BLaER1 treated with 17β-estradiol and CSF1 and Interleukin-3, amounts not matched to agents 10 nM and 100 nM (cell line): ENCODE data around the gene IL19.

Experiments
- H3K27ac ChIP-seq, 11 experiments: shearing (Covaris generic); formaldehyde crosslinking; 2 replicates each; pipeline ENCODE4 v1.8.1; 2022
- H3K27me3 ChIP-seq, 11 experiments: shearing (Covaris generic); formaldehyde crosslinking; 2 replicates each; pipeline ENCODE4 v1.8.1; 2022
- H3K36me3 ChIP-seq, 11 experiments: shearing (Covaris generic); formaldehyde crosslinking; 2 replicates each; pipeline ENCODE4 v1.8.1; 2022
- H3K4me1 ChIP-seq, 10 experiments: shearing (Covaris generic); formaldehyde crosslinking; 2 replicates each; pipeline ENCODE4 v1.8.1; 2022
- H3K4me2 ChIP-seq, 11 experiments: shearing (Covaris generic); formaldehyde crosslinking; 2 replicates each; pipeline ENCODE4 v1.8.1; 2022
- H3K4me3 ChIP-seq, 10 experiments: shearing (Covaris generic); formaldehyde crosslinking; 2 replicates each; pipeline ENCODE4 v1.8.1; 2022
- H3K9ac ChIP-seq, 11 experiments: shearing (Covaris generic); formaldehyde crosslinking; 2 replicates each; pipeline ENCODE4 v1.8.1; 2022
- H3K9me3 ChIP-seq, 11 experiments: shearing (Covaris generic); formaldehyde crosslinking; replicated peaks in 1 of 11; 2 replicates each; pipeline ENCODE4 v1.8.1; 2022
- H4K20me1 ChIP-seq, 11 experiments: shearing (Covaris generic); formaldehyde crosslinking; 2 replicates each; pipeline ENCODE4 v1.8.1; 2022
- Cebpa-rat ChIP-seq, 11 experiments: shearing (Covaris generic); IDR thresholded peaks; 2 replicates each; pipeline ENCODE4 v1.8.1; 2022

The IL19 gene

DNA sequence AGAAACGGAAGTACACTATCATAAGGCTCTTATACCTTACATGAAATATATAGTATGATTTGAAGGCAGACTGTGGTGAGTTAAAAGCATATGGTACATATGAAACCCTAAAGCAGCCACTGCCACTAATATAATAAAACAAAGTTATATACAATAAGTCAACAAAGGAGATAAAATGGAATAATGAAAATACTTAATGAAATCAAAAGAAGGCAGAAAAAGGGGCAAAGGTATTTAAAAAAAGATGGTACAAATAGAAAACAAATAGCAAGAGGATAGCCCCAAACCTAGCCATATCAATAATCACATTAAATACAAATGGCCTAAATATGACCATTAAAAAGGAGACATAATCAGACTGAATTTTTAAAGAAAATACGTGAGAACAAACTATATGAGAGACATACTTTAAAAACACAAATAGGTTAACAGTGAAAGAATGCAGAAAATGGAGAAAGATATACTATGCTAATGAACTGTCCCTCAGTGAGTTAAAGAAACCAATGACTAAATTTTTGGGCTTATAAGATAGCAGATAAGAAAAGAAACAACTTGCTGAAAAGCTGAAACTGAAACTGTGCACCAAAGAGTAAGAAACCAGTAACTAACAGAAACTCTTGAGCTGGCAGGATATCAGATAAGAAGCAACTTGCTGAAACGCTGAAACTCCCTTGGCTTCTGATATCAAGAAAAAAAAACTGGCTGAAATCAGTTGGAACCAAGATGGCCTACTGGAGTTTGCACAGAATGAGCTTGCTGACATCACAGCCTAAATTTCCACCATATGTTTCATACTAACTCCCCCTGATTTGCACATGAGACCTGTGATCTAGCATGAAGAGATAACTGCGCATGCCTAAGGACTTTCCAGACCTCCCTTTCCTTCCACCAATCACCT is 46.1 kb downstream of the IL19 start:
- no peaks in the 10 kb centered on the region for H4K20me1 ChIP-seq
- H3K4me1 ChIP-seq = peaks cover 33 to 40% (median 37%) of the 10 kb centered on the region in 10 experiments
- no peaks in the 10 kb centered on the region for H3K27me3 ChIP-seq
- no peak overlapping the region for H3K27ac ChIP-seq
- peaks cover 0 to 5% (median 0%) of the 10 kb centered on the region in 11 experiments; a peak in 2 of 22 replicates for H3K36me3 ChIP-seq
- no peak for TF ChIP-seq Cebpa-rat (IDR thresholded peaks at IDR 0.05)
- no peak overlapping the region for H3K9ac ChIP-seq
- peak overlapping the region in 8 of 11 experiments; percentile 1 to 37 (median 16); a peak in 8 of 22 replicates for H3K4me2 ChIP-seq
- H3K9me3 ChIP-seq = peaks cover 16 to 23% (median 18%) of the 10 kb centered on the region in 11 experiments
- H3K4me3 ChIP-seq = no peak overlapping the region

DNA sequence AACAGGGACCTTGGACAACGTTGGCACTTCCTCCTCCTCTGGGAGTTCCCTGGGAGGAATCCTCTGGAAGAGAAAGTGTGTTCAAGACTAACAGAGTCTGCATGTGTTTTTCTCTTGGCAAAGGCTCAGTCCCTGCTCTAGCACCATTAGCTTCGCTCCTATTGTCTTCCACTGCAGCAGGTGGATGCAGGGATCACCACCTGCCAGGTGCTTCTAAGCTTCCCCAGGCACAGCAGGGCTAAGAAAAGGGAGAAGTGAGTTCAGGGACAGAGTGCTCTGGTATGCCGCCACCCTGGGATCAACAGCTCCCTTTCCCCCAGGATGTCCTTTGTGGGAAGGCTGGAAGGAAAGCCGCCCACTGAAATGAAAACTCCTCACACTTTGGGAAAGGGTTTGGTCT is 50.9 kb downstream of the IL19 start:
- no peak overlapping the region for H3K4me2 ChIP-seq
- H3K27me3 ChIP-seq = no peaks in the 10 kb centered on the region
- H3K4me3 ChIP-seq = no peak overlapping the region
- no peaks in the 10 kb centered on the region for H4K20me1 ChIP-seq
- no peak overlapping the region for H3K9ac ChIP-seq
- H3K4me1 ChIP-seq = peaks cover 34 to 43% (median 37%) of the 10 kb centered on the region in 10 experiments
- no peaks in the 10 kb centered on the region for H3K36me3 ChIP-seq
- H3K27ac ChIP-seq = no peak overlapping the region
- TF ChIP-seq Cebpa-rat (IDR thresholded peaks at IDR 0.05) = no peak
- H3K9me3 ChIP-seq = no peaks in the 10 kb centered on the region

DNA sequence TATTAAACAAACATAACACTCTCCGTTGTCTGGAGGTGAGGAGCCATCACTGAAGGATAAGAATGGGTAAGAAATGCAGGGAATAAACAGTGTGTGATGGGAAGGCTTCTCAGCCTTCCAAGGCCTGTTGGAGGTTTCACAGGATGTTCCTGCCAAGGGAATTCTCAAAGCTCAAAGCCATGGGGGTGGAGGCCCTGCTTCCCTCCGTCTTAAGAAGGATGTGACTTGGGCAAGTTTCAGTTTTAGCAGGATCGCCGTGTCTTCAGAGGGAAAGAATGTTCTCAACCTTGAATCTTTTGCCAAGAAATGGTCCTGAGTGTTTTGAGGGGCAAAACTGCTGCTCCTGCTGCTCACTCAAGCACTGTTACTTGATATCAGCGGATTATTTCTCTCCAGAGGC is 53.2 kb downstream of the IL19 start:
- TF ChIP-seq Cebpa-rat (IDR thresholded peaks at IDR 0.05) = no peak
- peaks cover 39 to 52% (median 45%) of the 10 kb centered on the region in 10 experiments for H3K4me1 ChIP-seq
- no peaks in the 10 kb centered on the region for H3K36me3 ChIP-seq
- no peaks in the 10 kb centered on the region for H3K9me3 ChIP-seq
- H3K27me3 ChIP-seq = no peaks in the 10 kb centered on the region
- H3K27ac ChIP-seq = peak overlapping the region in 9 of 11 experiments; percentile 14 to 74 (median 62); a peak in 17 of 22 replicates
- peak overlapping the region in 1 of 10 experiments; percentile 36; a peak in 2 of 20 replicates for H3K4me3 ChIP-seq
- peak overlapping the region in 4 of 11 experiments; percentile 7 to 22 (median 14); a peak in 3 of 22 replicates for H3K9ac ChIP-seq
- peak overlapping the region; percentile 66 to 90 (median 79) for H3K4me2 ChIP-seq
- no peaks in the 10 kb centered on the region for H4K20me1 ChIP-seq

DNA sequence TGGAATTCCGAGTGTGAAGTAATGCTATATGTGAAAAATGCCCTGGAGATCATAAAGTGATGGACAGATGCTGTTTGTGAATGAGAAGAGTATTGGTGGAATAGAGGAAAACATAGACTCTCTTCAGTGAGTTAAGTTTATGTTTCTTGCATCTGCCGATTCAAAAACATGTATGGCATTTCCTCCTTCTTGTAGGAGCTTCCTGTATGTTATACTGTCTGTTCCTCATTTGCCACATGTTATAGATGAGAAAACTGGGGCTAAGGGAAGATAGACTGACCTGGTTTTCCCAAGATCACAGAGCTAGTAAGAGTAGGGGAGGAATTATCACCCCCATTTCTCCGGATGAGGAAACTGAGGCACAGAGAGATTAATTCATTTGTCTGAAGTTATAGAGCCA is 53.8 kb downstream of the IL19 start:
- Histone ChIP-seq H3K36me3 (no peaks in the 10 kb centered on the region), H3K9me3 (no peaks in the 10 kb centered on the region), H3K27me3 (no peaks in the 10 kb centered on the region), H3K27ac (peak overlapping the region in 8 of 11 experiments; percentile 14 to 74 (median 66); a peak in 16 of 22 replicates), H4K20me1 (no peaks in the 10 kb centered on the region), H3K4me2 (peak overlapping the region; percentile 66 to 90 (median 79)), H3K9ac (peak overlapping the region in 3 of 11 experiments; percentile 10 to 22 (median 17); a peak in 3 of 22 replicates), H3K4me1 (peaks cover 45 to 58% (median 51%) of the 10 kb centered on the region in 10 experiments), H3K4me3 (peak overlapping the region in 1 of 10 experiments; percentile 36; a peak in 1 of 20 replicates)
- TF ChIP-seq Cebpa-rat (IDR thresholded peaks at IDR 0.05) = no peak

DNA sequence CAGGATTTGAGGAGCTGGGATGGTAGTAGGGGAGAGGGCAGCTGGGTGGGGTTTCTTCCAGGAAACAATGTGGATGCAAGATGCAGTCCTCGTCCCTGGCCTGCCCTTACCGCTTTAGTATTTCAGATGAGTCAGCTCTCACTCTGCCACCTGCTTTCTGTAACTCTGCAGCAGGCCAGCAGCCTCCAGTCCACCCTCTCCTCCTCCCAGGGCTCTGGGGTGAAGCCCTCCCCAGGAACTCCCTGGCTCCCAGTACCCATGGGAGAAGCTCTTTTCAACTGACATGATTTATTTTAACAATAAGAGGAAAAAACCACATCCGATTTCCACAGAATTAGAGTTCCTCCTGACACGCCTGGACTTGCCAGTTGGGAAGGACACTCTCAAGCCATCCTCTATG is 55.8 kb downstream of the IL19 start:
- H3K36me3 ChIP-seq = no peaks in the 10 kb centered on the region
- no peak for TF ChIP-seq Cebpa-rat (IDR thresholded peaks at IDR 0.05)
- H3K4me1 ChIP-seq = peaks cover 53 to 73% (median 68%) of the 10 kb centered on the region in 10 experiments
- no peaks in the 10 kb centered on the region for H3K27me3 ChIP-seq
- H3K9ac ChIP-seq = no peak overlapping the region
- H3K4me2 ChIP-seq = peak overlapping the region; percentile 18 to 74 (median 48); a peak in 20 of 22 replicates
- no peaks in the 10 kb centered on the region for H3K9me3 ChIP-seq
- no peak overlapping the region for H3K4me3 ChIP-seq
- H3K27ac ChIP-seq = peak overlapping the region in 1 of 11 experiments; percentile 14; a peak in 1 of 22 replicates
- no peaks in the 10 kb centered on the region for H4K20me1 ChIP-seq

DNA sequence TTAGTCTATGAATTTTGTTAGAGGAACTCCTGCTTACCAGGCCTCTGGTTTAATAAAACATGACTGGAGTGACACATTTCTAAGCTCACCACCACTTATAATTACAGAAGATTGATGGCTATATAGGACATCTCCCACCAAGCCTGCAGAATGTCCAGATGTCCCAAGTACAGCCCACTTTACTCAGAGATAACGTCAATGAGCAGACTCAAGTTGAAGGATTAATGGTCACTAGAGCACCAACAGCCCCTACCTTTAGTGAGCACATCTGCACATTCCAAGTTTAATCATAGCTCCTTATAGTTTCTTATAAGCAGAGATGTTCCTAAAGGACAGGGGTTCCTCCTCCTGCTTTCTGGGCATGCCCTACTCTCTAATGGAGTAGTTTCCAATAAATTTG is 57.5 kb downstream of the IL19 start:
- no peaks in the 10 kb centered on the region for H3K9me3 ChIP-seq
- no peaks in the 10 kb centered on the region for H3K36me3 ChIP-seq
- H3K9ac ChIP-seq = no peak overlapping the region
- no peak overlapping the region for H3K4me3 ChIP-seq
- H3K4me1 ChIP-seq = peaks cover 70 to 89% (median 84%) of the 10 kb centered on the region in 10 experiments
- H3K27ac ChIP-seq = no peak overlapping the region
- H4K20me1 ChIP-seq = peaks cover 0 to 3% (median 0%) of the 10 kb centered on the region in 11 experiments; a peak in 1 of 22 replicates
- H3K27me3 ChIP-seq = no peaks in the 10 kb centered on the region
- TF ChIP-seq Cebpa-rat (IDR thresholded peaks at IDR 0.05) = no peak
- H3K4me2 ChIP-seq = peak overlapping the region in 9 of 11 experiments; percentile 1 to 85 (median 76); a peak in 10 of 22 replicates

DNA sequence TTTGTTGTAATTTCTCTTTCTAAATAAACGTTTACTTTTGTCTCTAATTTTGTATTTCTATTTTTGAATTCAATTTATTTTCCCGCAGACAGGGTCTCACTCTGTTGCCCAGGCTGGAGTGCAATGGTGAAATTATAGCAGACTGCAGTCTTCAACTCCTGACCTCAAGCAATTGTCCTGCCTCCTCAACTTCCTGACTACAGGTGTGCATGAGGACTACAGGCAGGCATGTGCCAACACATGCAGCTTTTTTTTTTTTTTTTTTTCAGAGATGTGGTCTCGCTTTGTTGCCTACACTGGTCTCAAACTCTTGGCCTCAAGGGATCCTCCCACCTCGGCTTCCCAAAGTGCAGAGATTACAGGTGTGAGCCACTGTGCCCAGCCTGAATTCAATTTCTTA is 58.2 kb downstream of the IL19 start:
- Histone ChIP-seq H4K20me1 (peaks cover 0 to 3% (median 0%) of the 10 kb centered on the region in 11 experiments; a peak in 1 of 22 replicates), H3K36me3 (no peaks in the 10 kb centered on the region), H3K9me3 (no peaks in the 10 kb centered on the region), H3K9ac (no peak overlapping the region), H3K4me2 (peak overlapping the region; percentile 49 to 92 (median 77)), H3K27me3 (no peaks in the 10 kb centered on the region), H3K4me3 (no peak overlapping the region), H3K27ac (peak overlapping the region in 2 of 11 experiments; percentile 57 to 61; a peak in 3 of 22 replicates), H3K4me1 (peaks cover 71 to 91% (median 89%) of the 10 kb centered on the region in 10 experiments)
- TF ChIP-seq Cebpa-rat (IDR thresholded peaks at IDR 0.05) = no peak

DNA sequence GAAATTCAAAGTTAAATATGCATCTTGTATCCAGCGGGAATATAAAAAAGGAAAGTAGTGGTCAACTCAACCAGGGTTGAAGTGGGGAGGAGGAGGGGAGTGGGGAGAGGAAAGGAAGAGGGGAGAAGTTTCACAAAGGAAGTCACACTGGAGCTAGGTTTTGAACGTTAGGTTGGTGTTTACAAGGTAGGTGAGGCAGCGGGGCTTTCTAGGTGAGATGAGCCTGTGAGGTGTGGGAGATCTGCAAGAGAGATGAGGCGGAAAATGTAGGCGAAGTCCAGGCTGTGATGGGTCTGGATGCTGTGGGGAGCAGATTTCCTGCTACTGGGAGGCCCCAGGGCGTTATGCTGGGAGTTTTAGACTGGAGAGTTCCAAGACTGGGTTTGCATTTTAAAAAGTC is 58.7 kb downstream of the IL19 start:
- H3K4me3 ChIP-seq = no peak overlapping the region
- peak overlapping the region in 8 of 11 experiments; percentile 37 to 72 (median 52); a peak in 16 of 22 replicates for H3K27ac ChIP-seq
- peaks cover 0 to 3% (median 0%) of the 10 kb centered on the region in 11 experiments; a peak in 1 of 22 replicates for H4K20me1 ChIP-seq
- H3K4me1 ChIP-seq = peaks cover 71 to 91% (median 89%) of the 10 kb centered on the region in 10 experiments
- H3K9me3 ChIP-seq = no peaks in the 10 kb centered on the region
- TF ChIP-seq Cebpa-rat (IDR thresholded peaks at IDR 0.05) = no peak
- H3K9ac ChIP-seq = 0 out of 22 replicates have a peak overlapping the region, but pooled peaks of 1 of the 11 experiments have one; percentile 43
- H3K36me3 ChIP-seq = no peaks in the 10 kb centered on the region
- H3K4me2 ChIP-seq = peak overlapping the region; percentile 49 to 92 (median 77)
- no peaks in the 10 kb centered on the region for H3K27me3 ChIP-seq

DNA sequence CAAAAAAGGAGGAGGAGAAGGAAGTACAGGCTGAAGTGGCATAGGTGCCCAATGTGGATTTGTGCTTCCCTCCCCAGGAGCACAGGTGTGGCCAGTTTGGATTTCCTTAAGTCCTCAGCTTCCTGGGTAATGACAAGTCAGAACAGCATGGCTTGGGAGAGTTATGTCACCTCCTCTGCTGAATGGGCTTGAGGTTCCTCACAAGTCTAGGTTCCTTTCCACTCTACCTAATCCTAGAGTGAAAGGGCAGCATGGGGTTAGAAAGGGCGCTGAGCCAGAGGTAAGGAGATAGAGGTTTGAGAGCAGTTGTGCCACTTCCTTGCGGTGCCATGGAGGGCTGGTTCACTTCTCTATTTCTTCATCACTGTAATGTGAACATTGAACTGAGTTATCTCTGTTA is 59.3 kb downstream of the IL19 start:
- Histone ChIP-seq H3K27ac (peak overlapping the region in 8 of 11 experiments; percentile 37 to 72 (median 52); a peak in 16 of 22 replicates), H4K20me1 (peaks cover 0 to 3% (median 0%) of the 10 kb centered on the region in 11 experiments; a peak in 1 of 22 replicates), H3K4me1 (peaks cover 71 to 91% (median 89%) of the 10 kb centered on the region in 10 experiments), H3K36me3 (no peaks in the 10 kb centered on the region), H3K9ac (peak overlapping the region in 1 of 11 experiments; percentile 43; a peak in 1 of 22 replicates), H3K9me3 (no peaks in the 10 kb centered on the region), H3K4me2 (peak overlapping the region; percentile 49 to 92 (median 77)), H3K27me3 (no peaks in the 10 kb centered on the region), H3K4me3 (no peak overlapping the region)
- no peak for TF ChIP-seq Cebpa-rat (IDR thresholded peaks at IDR 0.05)
